Measurements from ENCODE around the gene UTP25.

UTP25 gene

GRCh38 chr1:209809611-209810010, 18.2 kb upstream of the UTP25 start:
- no peak for TF ChIP-seq CTCF (IDR thresholded peaks at IDR 0.05)

- no peak for TF ChIP-seq CTCF (IDR thresholded peaks at IDR 0.05)
Measured at GRCh38 chr1:209810783-209811182, 17.0 kb upstream of the UTP25 start.

DNA sequence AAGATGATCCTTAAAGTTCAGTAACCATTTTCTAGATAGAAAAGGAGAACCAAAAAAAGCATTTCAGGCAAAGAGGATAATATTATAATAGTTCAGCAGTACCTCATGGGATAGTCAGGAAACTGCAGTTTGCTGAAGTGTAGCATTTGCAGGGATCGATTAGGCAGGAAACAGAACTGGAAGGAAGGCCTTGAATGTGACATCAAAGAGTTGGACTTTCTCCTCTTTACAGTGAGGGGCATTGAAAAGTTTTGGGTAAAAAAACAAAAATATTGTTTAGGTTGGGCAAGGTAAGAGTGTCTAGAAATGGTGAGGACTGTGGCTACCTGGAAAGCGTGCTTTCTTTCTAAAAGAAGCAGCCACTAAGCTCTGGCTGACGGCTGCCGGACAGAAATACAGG, 13.9 kb upstream of the UTP25 start:
- no peak for TF ChIP-seq CTCF (IDR thresholded peaks at IDR 0.05)

- no peak for TF ChIP-seq CTCF (IDR thresholded peaks at IDR 0.05)
Measured at GRCh38 chr1:209815490-209815889, 12.3 kb upstream of the UTP25 start.

DNA sequence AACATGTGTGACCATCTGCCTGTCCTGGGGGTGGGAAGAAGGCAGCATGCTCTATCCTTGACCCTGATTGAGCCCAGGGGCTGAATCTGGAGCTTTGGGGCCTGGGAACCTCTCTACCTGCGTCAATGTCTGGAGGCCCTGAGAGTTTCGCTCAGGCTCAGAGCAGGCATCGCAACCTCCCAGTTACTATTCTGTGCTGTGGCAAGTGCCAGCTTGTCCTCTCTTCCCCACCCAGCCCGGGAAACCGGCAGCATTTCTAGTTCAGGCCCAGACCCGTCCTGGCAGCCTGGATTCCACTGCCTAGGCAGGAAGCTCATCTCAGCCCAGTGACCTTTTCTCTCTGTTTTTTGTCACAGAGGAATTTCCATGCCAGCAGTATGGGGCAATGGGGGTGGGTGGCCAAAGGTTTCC, 11.8 kb upstream of the UTP25 start:
- TF ChIP-seq CTCF (IDR thresholded peaks at IDR 0.05) = no peak

- TF ChIP-seq CTCF (IDR thresholded peaks at IDR 0.05) = no peak
Measured at GRCh38 chr1:209816923-209817322, 10.8 kb upstream of the UTP25 start.

DNA sequence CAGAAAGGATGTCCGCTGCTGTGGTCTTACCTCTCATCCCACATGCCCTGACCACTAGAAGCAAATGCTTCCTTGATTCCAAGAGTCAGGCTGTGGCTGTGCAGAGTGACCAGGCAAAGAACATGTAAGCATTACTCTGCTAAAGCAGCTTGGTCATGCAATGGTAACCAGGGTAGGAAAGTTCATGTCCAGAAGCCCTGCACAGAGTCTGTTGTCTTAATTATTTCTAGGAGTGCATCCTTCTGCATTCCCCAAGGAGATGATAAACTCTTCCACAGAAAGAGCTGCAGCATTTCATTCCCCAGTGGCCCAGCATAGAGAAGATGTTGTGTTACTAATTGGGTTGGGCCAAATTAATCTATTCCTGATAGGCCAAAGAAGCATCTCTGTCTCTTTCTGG, 10.1 kb upstream of the UTP25 start:
- TF ChIP-seq CTCF (IDR thresholded peaks at IDR 0.05) = no peak

DNA sequence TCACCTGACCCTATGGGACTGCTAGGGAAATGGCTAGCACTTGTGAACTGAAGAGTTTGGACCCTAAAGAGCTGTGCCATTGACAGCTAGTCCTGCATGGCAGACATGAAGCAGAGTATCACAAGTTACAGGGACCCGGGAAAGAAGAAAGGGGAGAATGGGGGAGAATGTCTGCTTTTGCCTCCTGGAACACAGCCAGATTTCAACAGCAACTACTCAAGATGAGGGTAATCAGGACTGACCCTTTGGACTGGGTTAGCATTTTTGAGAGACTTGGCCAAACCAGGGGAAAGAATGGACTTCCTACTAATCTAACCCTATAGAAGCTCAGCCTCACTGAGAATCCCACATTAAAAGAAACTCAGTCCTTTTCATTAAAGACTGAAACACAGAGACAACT, 8.7 kb upstream of the UTP25 start:
- no peak for TF ChIP-seq CTCF (IDR thresholded peaks at IDR 0.05)
